ENCODE results near the gene PLEKHA5. TPM values are rescaled to one million over a fixed set of nuclear protein-coding genes. Genes with fewer than 3 reads are reported as not detected.

PLEKHA5 gene
- total RNA-seq, 1 experiment from 2014 or later, result 14.0 TPM

GRCh38 chr12:19105463-19105862 is 24.1 kb upstream of the PLEKHA5 start:
- ChIA-PET CTCF (no interaction called here), POLR2A (ENCODE audit: low non-redundant PET) (no interaction called here)

DNA sequence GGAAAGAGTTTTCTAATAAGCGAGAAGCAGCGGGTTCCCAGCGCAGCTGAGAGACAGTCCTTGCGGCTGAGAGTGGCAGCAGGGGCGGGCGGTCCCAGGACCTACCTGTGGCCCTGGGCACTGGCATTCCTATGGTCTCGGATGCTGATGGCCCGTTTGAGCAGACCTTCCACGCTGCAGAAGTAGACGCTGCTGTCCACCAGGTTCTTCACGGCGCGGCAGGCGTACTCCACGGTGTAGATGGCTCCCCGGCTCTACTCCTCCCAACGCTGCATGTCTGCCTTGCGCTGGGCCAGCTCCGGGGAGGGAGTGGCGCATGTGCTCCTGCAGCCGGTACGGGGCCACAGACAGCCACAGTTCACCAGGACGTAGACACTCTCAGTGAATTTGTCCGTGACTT is 21.8 kb upstream of the PLEKHA5 start:
- no peak for DNase-seq (ENCODE audit: low spot score)
- no peak overlapping the region for H3K27ac ChIP-seq (ENCODE audit: low read depth, low read length, poor library complexity, severe bottlenecking)
- TF ChIP-seq EZH2 (IDR thresholded peaks at IDR 0.05; ENCODE audit: borderline replicate concordance, low read depth, low read length, poor library complexity, severe bottlenecking), result no peak
- TF ChIP-seq, protein P1, sequence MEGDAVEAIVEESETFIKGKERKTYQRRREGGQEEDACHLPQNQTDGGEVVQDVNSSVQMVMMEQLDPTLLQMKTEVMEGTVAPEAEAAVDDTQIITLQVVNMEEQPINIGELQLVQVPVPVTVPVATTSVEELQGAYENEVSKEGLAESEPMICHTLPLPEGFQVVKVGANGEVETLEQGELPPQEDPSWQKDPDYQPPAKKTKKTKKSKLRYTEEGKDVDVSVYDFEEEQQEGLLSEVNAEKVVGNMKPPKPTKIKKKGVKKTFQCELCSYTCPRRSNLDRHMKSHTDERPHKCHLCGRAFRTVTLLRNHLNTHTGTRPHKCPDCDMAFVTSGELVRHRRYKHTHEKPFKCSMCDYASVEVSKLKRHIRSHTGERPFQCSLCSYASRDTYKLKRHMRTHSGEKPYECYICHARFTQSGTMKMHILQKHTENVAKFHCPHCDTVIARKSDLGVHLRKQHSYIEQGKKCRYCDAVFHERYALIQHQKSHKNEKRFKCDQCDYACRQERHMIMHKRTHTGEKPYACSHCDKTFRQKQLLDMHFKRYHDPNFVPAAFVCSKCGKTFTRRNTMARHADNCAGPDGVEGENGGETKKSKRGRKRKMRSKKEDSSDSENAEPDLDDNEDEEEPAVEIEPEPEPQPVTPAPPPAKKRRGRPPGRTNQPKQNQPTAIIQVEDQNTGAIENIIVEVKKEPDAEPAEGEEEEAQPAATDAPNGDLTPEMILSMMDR (conservative IDR thresholded peaks at IDR 0.05; ENCODE audit: low read depth, low read length), result no peak
- no peaks in the 10 kb centered on the region for H3K4me1 ChIP-seq (ENCODE audit: insufficient read depth, low read length, poor library complexity, severe bottlenecking)
- no peaks in the 10 kb centered on the region for H3K27me3 ChIP-seq (replicated peaks; ENCODE audit: insufficient read depth, low read depth, low read length, poor library complexity)
- ChIA-PET POLR2A (ENCODE audit: low non-redundant PET) (no interaction called here), CTCF (no interaction called here)
- intact Hi-C loops (cut with micrococcal nuclease; ENCODE audit: unreplicated experiment), result no loop called here
- no peaks in the 10 kb centered on the region for H3K36me3 ChIP-seq (ENCODE audit: insufficient read depth, low read length, poor library complexity, severe bottlenecking)
- no peaks in the 10 kb centered on the region for H3K9me3 ChIP-seq (ENCODE audit: low read depth, low read length, poor library complexity, severe bottlenecking)
- no TSS peak for BruUV-seq (replicated peaks)
- H3K4me3 ChIP-seq (ENCODE audit: low read depth, low read length, poor library complexity, severe bottlenecking), result no peak overlapping the region

More at GRCh38 chr12:19105463-19105862, 24.1 kb upstream of the PLEKHA5 start:
- Histone ChIP-seq H3K9me3 (ENCODE audit: low read depth, low read length, poor library complexity, severe bottlenecking) (no peaks in the 10 kb centered on the region), H3K4me1 (ENCODE audit: insufficient read depth, low read length, poor library complexity, severe bottlenecking) (no peaks in the 10 kb centered on the region), H3K27ac (ENCODE audit: low read depth, low read length, poor library complexity, severe bottlenecking) (no peak overlapping the region), H3K27me3 (replicated peaks; ENCODE audit: insufficient read depth, low read depth, low read length, poor library complexity) (no peaks in the 10 kb centered on the region), H3K4me3 (ENCODE audit: low read depth, low read length, poor library complexity, severe bottlenecking) (no peak overlapping the region), H3K36me3 (ENCODE audit: insufficient read depth, low read length, poor library complexity, severe bottlenecking) (no peaks in the 10 kb centered on the region)
- BruUV-seq (replicated peaks), result no TSS peak
- intact Hi-C loops (cut with micrococcal nuclease; ENCODE audit: unreplicated experiment), result no loop called here
- DNase-seq (ENCODE audit: low spot score), result no peak
- TF ChIP-seq EZH2 (IDR thresholded peaks at IDR 0.05; ENCODE audit: borderline replicate concordance, low read depth, low read length, poor library complexity, severe bottlenecking), result no peak
- TF ChIP-seq, protein P1 (conservative IDR thresholded peaks at IDR 0.05; ENCODE audit: low read depth, low read length), result no peak

- no TSS peak for BruUV-seq (replicated peaks)
- Histone ChIP-seq H3K27ac (ENCODE audit: low read depth, low read length, poor library complexity, severe bottlenecking) (no peak overlapping the region), H3K9me3 (ENCODE audit: low read depth, low read length, poor library complexity, severe bottlenecking) (no peaks in the 10 kb centered on the region), H3K36me3 (ENCODE audit: insufficient read depth, low read length, poor library complexity, severe bottlenecking) (no peaks in the 10 kb centered on the region), H3K4me1 (ENCODE audit: insufficient read depth, low read length, poor library complexity, severe bottlenecking) (no peaks in the 10 kb centered on the region), H3K27me3 (replicated peaks; ENCODE audit: insufficient read depth, low read depth, low read length, poor library complexity) (no peaks in the 10 kb centered on the region), H3K4me3 (ENCODE audit: low read depth, low read length, poor library complexity, severe bottlenecking) (no peak overlapping the region)
- POLR2A ChIA-PET (ENCODE audit: low non-redundant PET), result interaction anchor here (0.6 kb wide), 1 partner anchor 235 kb away, joined by 4 read pairs; no protein-coding TSS in a partner anchor
- TF ChIP-seq, protein P1 (conservative IDR thresholded peaks at IDR 0.05; ENCODE audit: low read depth, low read length), result no peak
- TF ChIP-seq EZH2 (IDR thresholded peaks at IDR 0.05; ENCODE audit: borderline replicate concordance, low read depth, low read length, poor library complexity, severe bottlenecking), result no peak
- intact Hi-C loops (cut with micrococcal nuclease; ENCODE audit: unreplicated experiment), result no loop called here
- DNase-seq (ENCODE audit: low spot score), result no peak
- CTCF ChIA-PET, result no interaction called here
These were observed 19.2 kb upstream of the PLEKHA5 start for GRCh38 chr12:19110221-19110940.

All from A673 (cell line).